Activated naive CD4-positive, alpha-beta T cell treated with Interleukin-2 at 50 U/mL for 16 hours (primary cell): ENCODE measurements around the gene HEATR9.
A peak's percentile ranks its signal among the peaks of the same experiment; 100 is the strongest.

Source experiments
- DNase-seq: peaks from one replicate; pipeline ENCODE4 v3.0.0-alpha.2; 2020

HEATR9 gene

GRCh38 chr17:35893751-35894150 lies 25.1 kb upstream of the HEATR9 start:
- DNase-seq, result no peak

GRCh38 chr17:35892091-35893035 lies 23.7 kb upstream of the HEATR9 start:
- peak; percentile 67 for DNase-seq

- no peak for DNase-seq
These were observed 22.6 kb upstream of the HEATR9 start for GRCh38 chr17:35891269-35891668.

GRCh38 chr17:35890774-35891155 lies 22.1 kb upstream of the HEATR9 start:
- DNase-seq, result peak; percentile 37

- no peak for DNase-seq
These were observed 21.4 kb upstream of the HEATR9 start for GRCh38 chr17:35889818-35890773.

- DNase-seq, result peak; percentile 34
These were observed 20.6 kb upstream of the HEATR9 start for GRCh38 chr17:35889241-35889640.

- DNase-seq, result peak; percentile 57
These were observed 11.3 kb upstream of the HEATR9 start, which contains the start of gene CCL5 for GRCh38 chr17:35879773-35880654. CCL5 (minus strand) TSS chr17:35880360.

- no peak for DNase-seq
These were observed 9.7 kb upstream of the HEATR9 start for GRCh38 chr17:35878361-35878760.

- no peak for DNase-seq
These were observed 8.8 kb upstream of the HEATR9 start for GRCh38 chr17:35877345-35878029.

- no peak for DNase-seq
These were observed 7.8 kb upstream of the HEATR9 start for GRCh38 chr17:35876534-35876933.

- DNase-seq, result no peak
These were observed 7.1 kb upstream of the HEATR9 start for GRCh38 chr17:35875800-35876139.

GRCh38 chr17:35875072-35875799 lies 6.5 kb upstream of the HEATR9 start:
- no peak for DNase-seq

- no peak for DNase-seq
These were observed 3.7 kb upstream of the HEATR9 start for GRCh38 chr17:35872196-35872980.

- DNase-seq, result no peak
These were observed 2.5 kb upstream of the HEATR9 start for GRCh38 chr17:35870906-35871819.

- no peak for DNase-seq
These were observed 1.1 kb downstream of the HEATR9 start for GRCh38 chr17:35867574-35867973.

- no peak for DNase-seq
These were observed 2.2 kb downstream of the HEATR9 start for GRCh38 chr17:35866341-35866950.

- no peak for DNase-seq
These were observed 3.0 kb downstream of the HEATR9 start for GRCh38 chr17:35865412-35866340.

- no peak for DNase-seq
These were observed 3.8 kb downstream of the HEATR9 start for GRCh38 chr17:35864853-35865252.
